ENCODE measurements around the gene DNASE1L2. TPM values are rescaled to one million over a fixed set of nuclear protein-coding genes. Genes with fewer than 3 reads are reported as not detected.

Gene DNASE1L2
- total RNA-seq, 1 experiment from 2014 or later: 1.9 TPM

DNA sequence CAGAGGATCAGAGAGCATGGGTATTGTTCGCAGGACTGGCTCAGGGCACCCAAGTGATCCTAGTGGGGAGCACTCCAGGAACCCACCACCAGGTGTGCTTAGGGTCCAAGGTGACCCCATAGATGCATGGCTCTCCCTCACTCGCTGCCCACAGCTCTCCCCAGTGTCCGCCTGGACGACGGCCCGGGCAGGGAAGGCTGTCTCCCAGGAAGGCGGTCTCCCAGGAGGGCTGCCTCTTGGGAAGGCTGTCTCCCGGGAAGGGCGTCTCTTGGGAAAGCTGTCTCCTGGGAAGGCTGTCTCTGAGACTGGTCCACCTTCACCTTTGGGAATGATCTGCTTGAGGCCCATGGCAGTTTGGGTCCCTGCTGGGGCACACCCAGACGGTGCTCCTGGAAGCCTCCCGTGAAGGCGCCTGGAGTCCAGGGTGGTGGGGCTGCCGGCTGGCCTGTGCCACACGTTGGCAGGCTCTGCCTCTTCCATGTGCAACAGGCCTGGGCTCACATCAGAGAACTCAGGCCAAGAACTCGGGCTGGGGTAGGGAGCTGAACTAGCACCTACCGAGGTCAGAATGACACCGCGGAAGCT lies 10.1 kb downstream of the DNASE1L2 start:
- BruUV-seq (replicated peaks): no TSS peak
- DNase-seq (ENCODE audit: low read depth, low spot score) (no peak), ATAC-seq (no peak)
- ChIA-PET POLR2A (no interaction called here), CTCF (no interaction called here), RAD21 (ENCODE audit: low non-redundant PET in 1 of 2, low total read pairs in 2 of 2, uncharacterized antibody in 2 of 2, unreplicated experiment in 2 of 2) (no interaction called here)
- Histone ChIP-seq H3K79me2 (ENCODE audit: insufficient read depth, low read length) (peaks cover 80% of the 10 kb centered on the region), H3K27me3 (ENCODE audit: insufficient read depth, low read length) (no peaks in the 10 kb centered on the region), H3K9me3 (ENCODE audit: control insufficient read depth in 1 of 2, insufficient read depth in 1 of 2, low read depth in 1 of 2, low read length in 2 of 2) (no peaks in the 10 kb centered on the region), H4K20me1 (ENCODE audit: insufficient read depth) (no peaks in the 10 kb centered on the region), H3K4me2 (ENCODE audit: low read length) (no peak overlapping the region), H3K27ac (ENCODE audit: low read depth, low read length) (peak overlapping the region; percentile 22; the same call in 1 of the 2 replicates), H2AFZ (ENCODE audit: low read depth, low read length, poor library complexity, severe bottlenecking) (no peak overlapping the region), H3K36me3 (ENCODE audit: control insufficient read depth in 1 of 2, insufficient read depth in 2 of 2, low read length in 2 of 2) (peaks cover 21 to 48% of the 10 kb centered on the region in 2 experiments; a peak in 3 of 4 replicates), H3K4me3 (replicated peaks in 1 of 2; ENCODE audit: low read depth in 1 of 2, low read length in 2 of 2) (no peak overlapping the region), H3K4me1 (ENCODE audit: control insufficient read depth in 1 of 2, insufficient read depth in 2 of 2, low read length in 2 of 2) (peaks cover 5 to 18% of the 10 kb centered on the region in 2 experiments), H3K9ac (ENCODE audit: low read length) (no peak overlapping the region), H3K9me2 (ENCODE audit: insufficient read depth) (no peaks in the 10 kb centered on the region)
- intact Hi-C loops (cut with micrococcal nuclease): no loop called here
- no peak for TF ChIP-seq CEBPB (IDR thresholded peaks at IDR 0.05; ENCODE audit: low read depth)
- 0 out of 2 replicates have a peak, but pooled peaks have one; percentile 9 for TF ChIP-seq POLR2AphosphoS5 (IDR thresholded peaks at IDR 0.05; ENCODE audit: low read depth, low read length)

DNA sequence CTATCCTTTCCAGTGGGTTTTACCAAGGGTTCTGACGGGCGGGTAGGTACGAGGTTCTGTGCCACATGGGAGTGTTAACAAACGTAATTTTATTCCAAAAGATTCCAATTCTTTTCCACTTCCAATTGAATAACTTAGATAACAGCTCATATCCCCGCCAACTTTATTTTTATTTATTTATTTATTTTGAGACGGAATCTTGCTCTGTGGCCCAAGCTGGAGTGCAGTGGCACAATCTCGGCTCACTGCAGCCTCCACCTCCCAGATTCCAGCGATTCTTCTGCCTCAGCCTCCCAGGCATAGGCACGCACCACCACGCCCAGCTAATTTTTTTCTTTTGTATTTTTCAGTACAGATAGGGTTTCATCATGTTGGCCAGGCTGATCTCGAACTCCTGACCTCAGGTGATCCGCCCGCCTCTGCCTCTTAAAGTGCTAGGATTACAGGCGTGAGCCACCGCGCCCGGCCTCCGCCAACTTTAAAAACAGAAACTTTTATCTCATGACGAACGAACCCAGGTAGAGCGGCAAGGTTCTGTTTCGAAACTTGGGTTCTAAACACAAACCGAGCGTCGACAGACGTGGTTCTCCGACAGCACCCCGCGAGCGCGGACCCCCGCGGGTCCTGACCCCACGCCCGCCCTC lies 14.5 kb downstream of the DNASE1L2 start:
- no peak overlapping the region for H2AFZ ChIP-seq (ENCODE audit: low read depth, low read length, poor library complexity, severe bottlenecking)
- peaks cover 63% of the 10 kb centered on the region for H3K79me2 ChIP-seq (ENCODE audit: insufficient read depth, low read length)
- peak overlapping the region; percentile 66 to 75 for H3K4me3 ChIP-seq (replicated peaks in 1 of 2; ENCODE audit: low read depth in 1 of 2, low read length in 2 of 2)
- H3K27ac ChIP-seq (ENCODE audit: low read depth, low read length): peak overlapping the region; percentile 89
- ATAC-seq: peak; percentile 29
- H3K4me2 ChIP-seq (ENCODE audit: low read length): peak overlapping the region; percentile 84
- H3K27me3 ChIP-seq (ENCODE audit: insufficient read depth, low read length): no peaks in the 10 kb centered on the region
- ChIA-PET CTCF (interaction anchor here (1.2 to 2.7 kb wide), 5 partner anchors 28 to 250 kb away, joined by 3 to 24 read pairs (median 5); partner anchors contain the start of genes CASKIN1, E4F1 and PGP), RAD21 (ENCODE audit: low non-redundant PET in 1 of 2, low total read pairs in 2 of 2, uncharacterized antibody in 2 of 2, unreplicated experiment in 2 of 2) (interaction anchor here in 1 of 2 experiments (0.5 to 1.4 kb wide), 2 partner anchors 56 to 281 kb away, joined by 3 to 5 read pairs; no protein-coding TSS in a partner anchor), POLR2A (interaction anchor here (0.7 to 2.8 kb wide), 11 partner anchors 8 to 203 kb away, joined by 3 to 21 read pairs (median 5); partner anchors contain the start of genes E4F1, NTHL1, PGP and TRAF7)
- H3K4me1 ChIP-seq (ENCODE audit: control insufficient read depth in 1 of 2, insufficient read depth in 2 of 2, low read length in 2 of 2): peaks cover 15 to 31% of the 10 kb centered on the region in 2 experiments
- BruUV-seq (replicated peaks): TSS peak; percentile 81
- no peaks in the 10 kb centered on the region; the same call in 1 of the 2 replicates for H4K20me1 ChIP-seq (ENCODE audit: insufficient read depth)
- H3K9me3 ChIP-seq (ENCODE audit: control insufficient read depth in 1 of 2, insufficient read depth in 1 of 2, low read depth in 1 of 2, low read length in 2 of 2): no peaks in the 10 kb centered on the region
- no peaks in the 10 kb centered on the region for H3K9me2 ChIP-seq (ENCODE audit: insufficient read depth)
- no peak for DNase-seq (ENCODE audit: low read depth, low spot score)
- peak overlapping the region; percentile 79 for H3K9ac ChIP-seq (ENCODE audit: low read length)
- TF ChIP-seq EGR1 (IDR thresholded peaks at IDR 0.05; ENCODE audit: low read depth) (no peak), SIN3A (IDR thresholded peaks at IDR 0.05; ENCODE audit: low read depth) (no peak), FOSL1 (IDR thresholded peaks at IDR 0.05; ENCODE audit: low read depth) (no peak), SP1 (IDR thresholded peaks at IDR 0.05; ENCODE audit: low read depth) (no peak), POLR2AphosphoS5 (IDR thresholded peaks at IDR 0.05; ENCODE audit: low read depth, low read length) (no peak; the same call in 1 of the 2 replicates), ZNF274 (IDR thresholded peaks at IDR 0.05; ENCODE audit: low read depth, low read length) (no peak), ZFX (IDR thresholded peaks at IDR 0.05) (no peak)
- TF ChIP-seq, protein P1, sequence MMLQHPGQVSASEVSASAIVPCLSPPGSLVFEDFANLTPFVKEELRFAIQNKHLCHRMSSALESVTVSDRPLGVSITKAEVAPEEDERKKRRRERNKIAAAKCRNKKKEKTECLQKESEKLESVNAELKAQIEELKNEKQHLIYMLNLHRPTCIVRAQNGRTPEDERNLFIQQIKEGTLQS (IDR thresholded peaks at IDR 0.05): no peak
- TF ChIP-seq, protein P2, sequence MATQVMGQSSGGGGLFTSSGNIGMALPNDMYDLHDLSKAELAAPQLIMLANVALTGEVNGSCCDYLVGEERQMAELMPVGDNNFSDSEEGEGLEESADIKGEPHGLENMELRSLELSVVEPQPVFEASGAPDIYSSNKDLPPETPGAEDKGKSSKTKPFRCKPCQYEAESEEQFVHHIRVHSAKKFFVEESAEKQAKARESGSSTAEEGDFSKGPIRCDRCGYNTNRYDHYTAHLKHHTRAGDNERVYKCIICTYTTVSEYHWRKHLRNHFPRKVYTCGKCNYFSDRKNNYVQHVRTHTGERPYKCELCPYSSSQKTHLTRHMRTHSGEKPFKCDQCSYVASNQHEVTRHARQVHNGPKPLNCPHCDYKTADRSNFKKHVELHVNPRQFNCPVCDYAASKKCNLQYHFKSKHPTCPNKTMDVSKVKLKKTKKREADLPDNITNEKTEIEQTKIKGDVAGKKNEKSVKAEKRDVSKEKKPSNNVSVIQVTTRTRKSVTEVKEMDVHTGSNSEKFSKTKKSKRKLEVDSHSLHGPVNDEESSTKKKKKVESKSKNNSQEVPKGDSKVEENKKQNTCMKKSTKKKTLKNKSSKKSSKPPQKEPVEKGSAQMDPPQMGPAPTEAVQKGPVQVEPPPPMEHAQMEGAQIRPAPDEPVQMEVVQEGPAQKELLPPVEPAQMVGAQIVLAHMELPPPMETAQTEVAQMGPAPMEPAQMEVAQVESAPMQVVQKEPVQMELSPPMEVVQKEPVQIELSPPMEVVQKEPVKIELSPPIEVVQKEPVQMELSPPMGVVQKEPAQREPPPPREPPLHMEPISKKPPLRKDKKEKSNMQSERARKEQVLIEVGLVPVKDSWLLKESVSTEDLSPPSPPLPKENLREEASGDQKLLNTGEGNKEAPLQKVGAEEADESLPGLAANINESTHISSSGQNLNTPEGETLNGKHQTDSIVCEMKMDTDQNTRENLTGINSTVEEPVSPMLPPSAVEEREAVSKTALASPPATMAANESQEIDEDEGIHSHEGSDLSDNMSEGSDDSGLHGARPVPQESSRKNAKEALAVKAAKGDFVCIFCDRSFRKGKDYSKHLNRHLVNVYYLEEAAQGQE (IDR thresholded peaks at IDR 0.05; ENCODE audit: low read depth): no peak
- TF ChIP-seq, protein P3, sequence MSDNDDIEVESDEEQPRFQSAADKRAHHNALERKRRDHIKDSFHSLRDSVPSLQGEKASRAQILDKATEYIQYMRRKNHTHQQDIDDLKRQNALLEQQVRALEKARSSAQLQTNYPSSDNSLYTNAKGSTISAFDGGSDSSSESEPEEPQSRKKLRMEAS (IDR thresholded peaks at IDR 0.05): no peak
- intact Hi-C loops (cut with micrococcal nuclease): loop anchor here (1.0 to 10.0 kb wide), 4 partner anchors 27 to 226 kb away; partner anchors contain the start of genes E4F1 and NHERF2
- H3K36me3 ChIP-seq (ENCODE audit: control insufficient read depth in 1 of 2, insufficient read depth in 2 of 2, low read length in 2 of 2): peaks cover 24 to 34% of the 10 kb centered on the region in 2 experiments; a peak in 3 of 4 replicates

Data from HCT116 (cell line).